Fibroblast of pulmonary artery (primary cell): ENCODE results near the gene MS4A1.
"Not testable (repeated sequence)": the region's sequence is repeated elsewhere in the genome, so short reads cannot be mapped to it uniquely, and the experiment has no call there.

Experiments used
- DNase-seq: peaks from one replicate; pipeline ENCODE4 v3.0.0-alpha.2; 2010; ENCODE audit warnings: low read depth
- H3K4me3 ChIP-seq: replicated peaks from 2 replicates; pipeline ENCODE4 v1.5.1; 2011; ENCODE audit warnings: low read depth, mild to moderate bottlenecking, control low read depth, low read length, moderate library complexity
- CTCF ChIP-seq: IDR thresholded peaks from 2 replicates; pipeline ENCODE4 v1.5.1; 2011; ENCODE audit warnings: mild to moderate bottlenecking, control low read depth, low read length, inconsistent platforms; ENCODE audit errors: missing control alignments

The MS4A1 gene

GRCh38 chr11:60447070-60447469, 8.6 kb upstream of the MS4A1 start:
- no peak overlapping the region for H3K4me3 ChIP-seq
- DNase-seq: no peak
- no peak for TF ChIP-seq CTCF

GRCh38 chr11:60447846-60448245, 7.8 kb upstream of the MS4A1 start:
- no peak for TF ChIP-seq CTCF
- no peak for DNase-seq
- H3K4me3 ChIP-seq: no peak overlapping the region

GRCh38 chr11:60451185-60451584, 4.5 kb upstream of the MS4A1 start:
- DNase-seq, H3K4me3 ChIP-seq: not testable (repeated sequence)

GRCh38 chr11:60454212-60454611, 1.4 kb upstream of the MS4A1 start:
- DNase-seq: no peak
- no peak for TF ChIP-seq CTCF
- H3K4me3 ChIP-seq: no peak overlapping the region

GRCh38 chr11:60457576-60457975, 1.9 kb downstream of the MS4A1 start:
- TF ChIP-seq CTCF: no peak
- no peak overlapping the region for H3K4me3 ChIP-seq
- DNase-seq: no peak

- no peak overlapping the region for H3K4me3 ChIP-seq
- TF ChIP-seq CTCF: no peak
- no peak for DNase-seq
Observed at GRCh38 chr11:60459345-60459744, 3.7 kb downstream of the MS4A1 start.

- TF ChIP-seq CTCF: no peak
- no peak for DNase-seq
- H3K4me3 ChIP-seq: no peak overlapping the region
Observed at GRCh38 chr11:60468829-60469228, 13.2 kb downstream of the MS4A1 start.

GRCh38 chr11:60469723-60470122, 14.1 kb downstream of the MS4A1 start:
- H3K4me3 ChIP-seq: no peak overlapping the region
- DNase-seq: no peak
- TF ChIP-seq CTCF: no peak
